Naive thymus-derived CD4-positive, alpha-beta T cell (primary cell): Measurements from ENCODE around the gene NTHL1. TPM values are rescaled to one million over a fixed set of nuclear protein-coding genes. Genes with fewer than 3 reads are reported as not detected.

Experiments used
- ATAC-seq: fragments of 150-1000 bp; cut with Tn5 transposase; 2 replicates; pipeline ENCODE4 v1.10.0; 2021; ENCODE audit warnings: mild to moderate bottlenecking, moderate library complexity
- CTCF ChIA-PET: fragments of 350-600 bp; sonication (Branson Sonifier 250); formaldehyde crosslinking; loops from one replicate; lab custom pipeline; 2021; ENCODE audit warnings: antibody characterized with exemption; lab: Charles Lee
- POLR2A ChIA-PET: fragments of 350-600 bp; sonication (Branson Sonifier 250); formaldehyde crosslinking; loops from one replicate; lab custom pipeline; 2021; ENCODE audit warnings: antibody characterized with exemption, inconsistent platforms; lab: Charles Lee
- DNase-seq, 9 donors: peaks; one replicate each; pipeline versions ENCODE4 v3.0.0 to v3.0.0-alpha.2; 2020 to 2022; ENCODE audit warnings: mixed read lengths in 1 of 9
- H3K27ac ChIP-seq: one replicate; pipeline ENCODE4 v1.7.0; 2013; ENCODE audit warnings: mild to moderate bottlenecking, low read depth, low read length, moderate library complexity
- H3K27me3 ChIP-seq, 2 donors: one replicate each; pipeline ENCODE4 v1.7.0; 2013; ENCODE audit warnings: low read length in 2 of 2, mild to moderate bottlenecking in 2 of 2, moderate library complexity in 2 of 2; ENCODE audit not compliant: control insufficient read depth in 2 of 2, insufficient read depth in 2 of 2
- H3K36me3 ChIP-seq, 3 experiments: 1 replicate in 2 of 3; 2 replicates in 1 of 3; pipeline ENCODE4 v1.7.0; 2013; ENCODE audit warnings: low read length in 3 of 3, mild to moderate bottlenecking in 3 of 3, moderate library complexity in 1 of 3; ENCODE audit not compliant: insufficient read depth in 3 of 3, control insufficient read depth in 2 of 3
- H3K4me1 ChIP-seq, 2 donors: one replicate each; pipeline ENCODE4 v1.7.0; 2013; ENCODE audit warnings: low read length in 2 of 2, mild to moderate bottlenecking in 2 of 2, moderate library complexity in 1 of 2; ENCODE audit not compliant: control insufficient read depth in 2 of 2, insufficient read depth in 2 of 2
- H3K4me3 ChIP-seq: 2 replicates; pipeline ENCODE4 v1.7.0; 2013; ENCODE audit warnings: mild to moderate bottlenecking, low read length
- H3K9me3 ChIP-seq, 3 experiments: 1 replicate in 2 of 3; 2 replicates in 1 of 3; pipeline ENCODE4 v1.7.0; 2013; ENCODE audit warnings: low read length in 3 of 3; ENCODE audit not compliant: control insufficient read depth in 2 of 3
- H3K27ac Mint-ChIP-seq, 9 donors: one replicate each; pipeline ENCODE4 v1.8.0; 2020 to 2022; ENCODE audit warnings: mixed read lengths in 9 of 9, mild to moderate bottlenecking in 8 of 9, moderate library complexity in 5 of 9, inconsistent platforms in 2 of 9
- H3K27me3 Mint-ChIP-seq, 5 donors: one replicate each; pipeline ENCODE4 v1.8.0; 2021 to 2022; ENCODE audit warnings: mixed read lengths in 5 of 5, mild to moderate bottlenecking in 1 of 5
- H3K36me3 Mint-ChIP-seq, 5 donors: one replicate each; pipeline ENCODE4 v1.8.0; 2020 to 2022; ENCODE audit warnings: mixed read lengths in 5 of 5, mild to moderate bottlenecking in 3 of 5, inconsistent platforms in 1 of 5
- H3K4me1 Mint-ChIP-seq, 7 donors: one replicate each; pipeline ENCODE4 v1.8.0; 2020 to 2022; ENCODE audit warnings: mixed read lengths in 7 of 7, mild to moderate bottlenecking in 3 of 7, inconsistent platforms in 1 of 7
- H3K4me3 Mint-ChIP-seq, 10 donors: one replicate each; pipeline ENCODE4 v1.8.0; 2020 to 2022; ENCODE audit warnings: mild to moderate bottlenecking in 10 of 10, mixed read lengths in 10 of 10, moderate library complexity in 6 of 10, inconsistent platforms in 2 of 10
- H3K9me3 Mint-ChIP-seq, 11 donors: one replicate each; pipeline ENCODE4 v1.8.0; 2020 to 2022; ENCODE audit warnings: mixed read lengths in 11 of 11, mild to moderate bottlenecking in 4 of 11, inconsistent platforms in 1 of 11, moderate library complexity in 1 of 11
- intact Hi-C, 2 donors: fragments of 100-400 bp; cut with micrococcal nuclease; formaldehyde crosslinking; loops; one replicate each; pipeline ENCODE4 v1.15.1; 2023
- polyA plus RNA-seq, 2 donors: library from polyadenylated mRNA; unstranded; fragments of 300-500 nt; fragmentation: Illumina TruSeq; gene quantifications; one replicate each; pipeline ENCODE4 v1.2.3, GENCODE V29; 2021
- total RNA-seq, 6 experiments: library from RNA in 5 of 6; stranded (reverse) in 5 of 6; gene quantifications; 1 replicate in 5 of 6; 2 replicates in 1 of 6; pipeline ENCODE4 v1.2.3 and lab custom pipeline; 2021 to 2026

NTHL1 gene
- total and polyA plus RNA-seq, 7 experiments from 2014 or later = 4.4 to 27.0 (median 9.4) TPM

DNA sequence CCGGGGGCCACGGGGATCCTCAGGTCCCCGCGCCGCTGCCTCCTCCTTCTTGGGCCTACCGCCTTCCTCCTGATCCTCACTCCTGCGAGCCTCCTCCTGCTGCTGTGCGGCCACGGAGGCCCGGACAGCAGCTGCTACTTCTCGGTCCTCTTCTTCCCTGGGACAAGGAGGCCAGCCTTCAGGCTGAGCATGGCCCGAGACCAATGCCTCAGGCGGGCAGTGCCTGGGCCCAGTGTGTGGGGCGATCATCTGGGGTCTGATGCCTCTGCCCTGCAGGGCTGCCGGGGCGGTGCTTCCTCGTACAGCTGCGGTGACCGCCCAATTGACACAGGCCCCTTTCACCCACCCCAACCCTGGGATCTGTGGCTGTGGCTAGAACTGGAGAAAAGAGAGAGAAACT, 46.6 kb downstream of the NTHL1 start:
- Histone ChIP-seq H3K36me3 (peaks cover 0 to 69% (median 5%) of the 10 kb centered on the region in 3 experiments), H3K4me1 (peaks cover 6 to 12% of the 10 kb centered on the region in 2 donors), H3K4me3 (no peak overlapping the region), H3K9me3 (no peaks in the 10 kb centered on the region), H3K27me3 (no peaks in the 10 kb centered on the region), H3K27ac (no peak overlapping the region)
- H3K9me3 Mint-ChIP-seq = no peaks in the 10 kb centered on the region
- no peak overlapping the region for H3K27ac Mint-ChIP-seq
- H3K4me1 Mint-ChIP-seq = peaks cover 4 to 18% (median 6%) of the 10 kb centered on the region in 7 donors
- H3K27me3 Mint-ChIP-seq = no peaks in the 10 kb centered on the region
- intact Hi-C loops = no loop called here
- ChIA-PET CTCF (no interaction called here), POLR2A (interaction anchor here (1.2 kb wide), 3 partner anchors 10 to 36 kb away, joined by 3 to 8 read pairs (median 4); partner anchors contain the start of gene RPS2)
- DNase-seq (no peak), ATAC-seq (no peak)
- peaks cover 0 to 9% (median 6%) of the 10 kb centered on the region in 5 donors for H3K36me3 Mint-ChIP-seq
- no peak overlapping the region for H3K4me3 Mint-ChIP-seq

DNA sequence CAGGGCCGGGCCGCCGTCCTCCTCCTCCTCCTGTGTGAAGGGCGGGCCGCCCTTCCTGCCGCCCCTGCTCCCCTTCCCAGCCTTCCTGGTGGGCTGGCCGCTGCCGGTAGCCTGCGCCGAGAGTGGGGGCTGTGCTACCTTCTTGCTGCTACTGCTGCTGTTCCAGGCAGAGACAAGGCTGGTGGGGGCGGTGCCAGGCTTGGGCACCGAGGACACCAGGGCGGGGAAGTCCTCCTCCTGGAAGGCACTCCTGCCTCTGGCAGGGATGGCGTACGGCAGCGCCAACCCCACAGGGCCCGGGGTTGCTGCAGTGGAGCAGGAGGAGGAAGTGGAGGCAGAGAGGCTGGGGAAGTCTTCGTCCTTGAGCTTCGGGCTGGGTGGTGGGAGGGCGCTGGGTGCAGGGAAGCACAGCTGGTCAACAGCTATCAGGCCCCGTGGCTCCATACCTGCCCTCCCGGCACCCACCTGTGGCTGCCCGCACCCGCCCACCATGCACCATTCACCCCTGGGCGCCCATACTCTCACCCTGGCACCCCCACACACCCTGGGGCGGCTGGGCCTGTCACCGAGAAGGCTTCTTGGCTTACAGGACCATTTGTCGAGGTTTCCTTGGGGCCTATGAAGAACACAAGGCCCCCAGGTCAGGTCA, 47.6 kb downstream of the NTHL1 start:
- no peak for ATAC-seq
- Mint-ChIP-seq H3K36me3 (peaks cover 0 to 10% (median 7%) of the 10 kb centered on the region in 5 donors), H3K4me3 (no peak overlapping the region), H3K27ac (no peak overlapping the region), H3K9me3 (no peaks in the 10 kb centered on the region), H3K27me3 (no peaks in the 10 kb centered on the region), H3K4me1 (peaks cover 0 to 11% (median 0%) of the 10 kb centered on the region in 7 donors)
- peaks cover 6 to 12% of the 10 kb centered on the region in 2 donors for H3K4me1 ChIP-seq
- no peaks in the 10 kb centered on the region for H3K27me3 ChIP-seq
- ChIA-PET CTCF (no interaction called here), POLR2A (interaction anchor here (1.1 to 1.2 kb wide), 3 partner anchors 9 to 57 kb away, joined by 3 to 8 read pairs (median 3); partner anchors contain the start of gene MSRB1)
- H3K27ac ChIP-seq = no peak overlapping the region
- no peaks in the 10 kb centered on the region for H3K9me3 ChIP-seq
- intact Hi-C loops = loop anchor here in 1 of 2 donors (10.0 kb wide), 1 partner anchor 225 kb away; the partner anchor contains the start of gene E4F1
- DNase-seq = no peak
- H3K36me3 ChIP-seq = peaks cover 0 to 69% (median 5%) of the 10 kb centered on the region in 3 experiments
- no peak overlapping the region for H3K4me3 ChIP-seq

DNA sequence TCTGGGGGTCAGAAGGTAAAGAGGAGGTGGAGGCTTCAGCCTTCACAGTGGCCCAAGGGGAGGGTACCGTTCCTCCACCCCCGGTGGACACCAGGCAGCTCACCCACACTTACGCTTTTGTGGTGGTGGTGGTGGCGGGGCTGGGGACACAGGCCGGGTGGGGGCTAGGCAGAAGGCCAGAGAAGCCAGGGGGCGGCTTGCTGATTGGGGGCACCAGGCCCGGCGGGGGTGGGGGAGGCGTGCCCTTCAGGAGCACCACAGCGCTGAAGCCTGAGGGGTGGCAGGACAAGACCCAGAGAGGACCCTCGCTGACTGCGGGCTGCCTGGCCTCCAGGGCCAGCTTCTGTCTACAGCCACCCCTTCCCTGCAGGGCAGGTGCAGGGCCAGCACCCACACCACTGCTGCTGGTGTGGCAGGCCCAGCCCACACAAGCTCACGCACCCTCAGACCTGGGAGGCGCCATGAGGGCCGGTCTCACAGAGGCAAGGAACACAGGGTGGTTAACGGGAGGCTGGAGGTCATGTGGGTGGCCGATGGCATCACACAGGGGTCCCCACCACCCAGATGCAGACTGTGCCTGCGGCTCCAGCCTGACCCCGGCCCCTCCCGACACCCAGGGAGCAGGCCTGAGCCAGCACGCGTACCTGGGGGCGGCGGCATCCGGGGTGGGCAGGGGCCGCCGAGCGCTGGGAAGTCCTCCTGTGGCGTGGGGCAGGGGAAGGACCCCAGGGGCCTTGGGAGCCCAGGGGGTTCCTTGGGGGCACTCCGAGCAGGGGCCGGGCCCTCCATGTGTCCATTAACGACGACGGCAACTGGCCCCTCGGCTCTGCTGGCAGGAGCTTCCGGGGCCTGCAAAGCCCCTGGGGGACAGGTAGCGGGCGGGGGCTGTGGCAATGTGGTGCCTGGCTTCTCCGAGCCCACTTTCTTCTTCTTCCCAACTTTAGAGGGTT, 48.5 kb downstream of the NTHL1 start:
- POLR2A ChIA-PET = interaction anchor here (1.0 to 1.1 kb wide), 3 partner anchors 34 to 156 kb away, joined by 3 to 5 read pairs (median 3); partner anchors contain the start of genes MSRB1, RPS2 and TRAF7
- Mint-ChIP-seq H3K4me3 (no peak overlapping the region), H3K36me3 (peaks cover 0 to 10% (median 7%) of the 10 kb centered on the region in 5 donors), H3K9me3 (no peaks in the 10 kb centered on the region), H3K27me3 (no peaks in the 10 kb centered on the region), H3K4me1 (peaks cover 0 to 7% (median 0%) of the 10 kb centered on the region in 7 donors), H3K27ac (no peak overlapping the region)
- Histone ChIP-seq H3K27me3 (no peaks in the 10 kb centered on the region), H3K4me1 (peaks cover 3 to 5% of the 10 kb centered on the region in 2 donors), H3K9me3 (no peaks in the 10 kb centered on the region), H3K4me3 (no peak overlapping the region), H3K36me3 (peaks cover 0 to 69% (median 5%) of the 10 kb centered on the region in 3 experiments), H3K27ac (no peak overlapping the region)
- DNase-seq (peak in 1 of 9 donors; percentile 5), ATAC-seq (no peak)
- intact Hi-C loops = loop anchor here in 1 of 2 donors (10.0 kb wide), 1 partner anchor 226 kb away; the partner anchor contains the start of gene E4F1
- CTCF ChIA-PET = no interaction called here

DNA sequence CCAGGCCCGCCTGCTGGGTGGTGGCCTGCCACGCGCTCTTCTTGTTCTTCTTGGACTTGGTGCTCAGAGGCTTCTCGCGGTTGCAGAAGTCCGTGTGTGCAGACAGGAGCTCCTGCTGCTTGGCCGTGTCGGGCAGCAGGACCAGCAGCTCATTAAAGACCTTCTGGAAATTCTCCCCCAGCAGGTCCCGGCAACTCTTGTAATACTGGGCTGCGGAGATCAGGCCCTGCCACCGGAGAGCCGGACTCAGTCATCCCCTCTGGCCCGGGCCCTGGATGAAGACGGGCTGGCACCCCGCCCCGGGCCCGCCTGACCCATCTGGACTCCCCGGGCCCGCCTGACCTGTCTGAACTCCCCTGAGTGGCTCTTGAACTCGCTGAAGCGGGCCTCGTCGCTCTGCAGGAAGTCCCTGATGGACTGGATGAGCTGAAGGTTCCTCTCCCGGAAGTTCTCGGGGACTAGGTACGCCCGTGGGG, 49.2 kb downstream of the NTHL1 start:
- ChIA-PET POLR2A (interaction anchor here (1.0 kb wide), 2 partner anchors 34 to 157 kb away, joined by 3 to 5 read pairs; partner anchors contain the start of genes RPS2 and TRAF7), CTCF (interaction anchor here (0.6 kb wide), 1 partner anchor 10 kb away, joined by 3 read pairs; no protein-coding TSS in a partner anchor)
- Histone ChIP-seq H3K36me3 (peaks cover 0 to 67% (median 5%) of the 10 kb centered on the region in 3 experiments), H3K9me3 (no peaks in the 10 kb centered on the region), H3K27ac (no peak overlapping the region), H3K27me3 (no peaks in the 10 kb centered on the region), H3K4me1 (no peaks in the 10 kb centered on the region), H3K4me3 (no peak overlapping the region)
- DNase-seq (no peak), ATAC-seq (no peak)
- no peaks in the 10 kb centered on the region for H3K27me3 Mint-ChIP-seq
- H3K36me3 Mint-ChIP-seq = peaks cover 0 to 10% (median 7%) of the 10 kb centered on the region in 5 donors
- peaks cover 0 to 7% (median 4%) of the 10 kb centered on the region in 7 donors for H3K4me1 Mint-ChIP-seq
- no peaks in the 10 kb centered on the region for H3K9me3 Mint-ChIP-seq
- intact Hi-C loops = loop anchor here in 1 of 2 donors (10.0 kb wide), 1 partner anchor 226 kb away; the partner anchor contains the start of gene E4F1
- H3K27ac Mint-ChIP-seq = peak overlapping the region in 1 of 9 donors; percentile 38
- H3K4me3 Mint-ChIP-seq = no peak overlapping the region

DNA sequence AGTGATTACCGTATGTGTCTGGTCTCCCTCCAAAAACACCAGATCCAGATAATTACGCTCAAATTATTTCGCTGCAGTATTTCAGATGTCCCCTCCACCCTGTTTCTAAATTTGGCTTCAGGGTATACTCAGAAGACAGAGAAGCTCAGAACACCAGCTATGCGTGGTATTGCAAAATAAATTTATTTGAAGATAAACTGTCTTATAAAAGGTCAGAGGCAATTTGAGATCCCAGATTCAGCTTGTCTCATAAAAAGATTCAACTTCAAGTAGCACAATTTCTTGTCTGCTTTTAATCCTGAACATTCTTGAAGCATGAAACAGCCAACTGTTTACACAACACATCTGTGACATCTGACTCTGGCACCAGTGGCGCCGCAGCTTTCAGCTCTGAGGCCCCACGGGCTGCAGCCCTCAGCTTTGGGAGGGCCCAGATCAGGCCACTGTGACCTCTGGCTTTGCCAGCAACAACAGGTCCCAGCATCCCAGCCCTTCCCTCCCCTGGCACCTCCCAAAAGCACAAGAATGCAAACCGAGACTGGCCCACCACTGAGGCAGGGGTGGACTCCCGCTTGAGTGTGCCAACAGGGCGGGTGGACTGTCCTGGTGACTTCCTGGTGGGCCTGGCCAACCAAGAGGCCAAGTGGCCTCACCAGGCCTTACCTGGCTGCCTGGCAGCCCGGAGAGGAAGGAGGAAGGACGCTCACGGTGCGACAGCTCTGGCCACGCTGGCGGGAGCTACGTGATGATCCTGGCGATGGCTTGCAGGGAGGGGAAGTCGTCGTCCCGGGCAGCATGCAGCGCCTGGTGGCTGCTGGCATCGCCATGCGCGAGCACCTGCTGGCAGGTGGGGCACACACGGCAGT, 49.9 kb downstream of the NTHL1 start:
- H3K36me3 Mint-ChIP-seq = peaks cover 0 to 10% (median 7%) of the 10 kb centered on the region in 5 donors

More for the DNA sequence above, 49.9 kb downstream of the NTHL1 start:
- H3K4me1 Mint-ChIP-seq = peaks cover 0 to 9% (median 5%) of the 10 kb centered on the region in 7 donors
- no peaks in the 10 kb centered on the region for H3K4me1 ChIP-seq
- intact Hi-C loops = loop anchor here in 1 of 2 donors (10.0 kb wide), 1 partner anchor 227 kb away; the partner anchor contains the start of gene E4F1
- H3K27me3 ChIP-seq = no peaks in the 10 kb centered on the region
- no peak overlapping the region for H3K4me3 ChIP-seq
- H3K36me3 ChIP-seq = peaks cover 0 to 60% (median 5%) of the 10 kb centered on the region in 3 experiments
- no peaks in the 10 kb centered on the region for H3K9me3 ChIP-seq
- ChIA-PET CTCF (interaction anchor here (0.6 kb wide), 1 partner anchor 9 kb away, joined by 3 read pairs; no protein-coding TSS in a partner anchor), POLR2A (interaction anchor here (1.0 kb wide), 1 partner anchor 33 kb away, joined by 3 read pairs; the partner anchor contains the start of gene RPS2)
- H3K9me3 Mint-ChIP-seq = no peaks in the 10 kb centered on the region
- H3K4me3 Mint-ChIP-seq = no peak overlapping the region
- ATAC-seq (no peak), DNase-seq (no peak)
- no peak overlapping the region for H3K27ac ChIP-seq
- H3K27me3 Mint-ChIP-seq = no peaks in the 10 kb centered on the region
- peak overlapping the region in 1 of 9 donors; percentile 14 for H3K27ac Mint-ChIP-seq
